ENCODE measurements around the gene AHCY. TPM values are rescaled to one million over a fixed set of nuclear protein-coding genes. Genes with fewer than 3 reads are reported as not detected.

The AHCY gene
- total RNA-seq, 1 experiment from 2014 or later = 265 TPM

DNA sequence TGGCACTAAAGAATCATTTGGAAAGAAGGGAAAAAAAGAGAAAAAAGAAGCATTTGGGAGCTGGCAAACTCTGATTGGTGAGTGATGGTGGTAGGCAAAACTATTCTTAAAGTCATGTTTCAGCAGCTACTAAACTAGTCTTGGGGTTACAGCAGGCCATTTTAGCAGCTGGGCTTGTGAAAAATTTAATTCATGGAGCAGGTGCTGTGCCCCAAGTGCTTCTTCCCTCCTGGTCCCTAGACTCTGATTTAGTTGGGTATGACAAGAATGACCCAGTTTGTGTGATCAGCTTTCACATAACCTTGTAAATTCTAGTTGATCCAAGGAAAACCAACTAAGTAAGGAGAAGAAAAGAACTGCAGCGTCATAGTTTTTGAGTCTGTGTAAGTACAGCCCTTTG is 63.0 kb downstream of the AHCY start:
- Histone ChIP-seq H3K4me2 (ENCODE audit: low read length) (no peak overlapping the region), H3K9me2 (replicated peaks; ENCODE audit: low read length) (no peaks in the 10 kb centered on the region), H4K20me1 (ENCODE audit: low read length) (no peaks in the 10 kb centered on the region), H3F3A (ENCODE audit: low read length, unreplicated experiment) (no peaks in the 10 kb centered on the region), H3K4me1 (ENCODE audit: insufficient read depth, low read length) (no peaks in the 10 kb centered on the region), H2AFZ (ENCODE audit: low read length) (no peak overlapping the region), H3K36me3 (ENCODE audit: low read depth, low read length) (no peaks in the 10 kb centered on the region), H3K4me3 (ENCODE audit: low read length) (no peak overlapping the region), H3K9ac (ENCODE audit: low read length) (no peak overlapping the region), H3K9me3 (ENCODE audit: low read length) (0 out of 2 replicates have a peak, but pooled peaks cover 3% of the 10 kb centered on the region), H3K27ac (ENCODE audit: low read length) (no peak overlapping the region), H3K27me3 (ENCODE audit: low read length) (0 out of 2 replicates have a peak, but pooled peaks cover 5% of the 10 kb centered on the region), H3K79me2 (ENCODE audit: low read length) (no peaks in the 10 kb centered on the region)
- intact Hi-C loops (cut with micrococcal nuclease) = no loop called here
- no peak for ATAC-seq
- no TSS peak for BruUV-seq (replicated peaks)
- DNase-seq = no peak
- CTCF ChIA-PET = no interaction called here
- TF ChIP-seq EZH2phosphoT487 (IDR thresholded peaks at IDR 0.05; ENCODE audit: borderline replicate concordance, low read length) (no peak), EZH2 (IDR thresholded peaks at IDR 0.05; ENCODE audit: low read length, unreplicated experiment) (no peak)
- TF ChIP-seq, protein P1, sequence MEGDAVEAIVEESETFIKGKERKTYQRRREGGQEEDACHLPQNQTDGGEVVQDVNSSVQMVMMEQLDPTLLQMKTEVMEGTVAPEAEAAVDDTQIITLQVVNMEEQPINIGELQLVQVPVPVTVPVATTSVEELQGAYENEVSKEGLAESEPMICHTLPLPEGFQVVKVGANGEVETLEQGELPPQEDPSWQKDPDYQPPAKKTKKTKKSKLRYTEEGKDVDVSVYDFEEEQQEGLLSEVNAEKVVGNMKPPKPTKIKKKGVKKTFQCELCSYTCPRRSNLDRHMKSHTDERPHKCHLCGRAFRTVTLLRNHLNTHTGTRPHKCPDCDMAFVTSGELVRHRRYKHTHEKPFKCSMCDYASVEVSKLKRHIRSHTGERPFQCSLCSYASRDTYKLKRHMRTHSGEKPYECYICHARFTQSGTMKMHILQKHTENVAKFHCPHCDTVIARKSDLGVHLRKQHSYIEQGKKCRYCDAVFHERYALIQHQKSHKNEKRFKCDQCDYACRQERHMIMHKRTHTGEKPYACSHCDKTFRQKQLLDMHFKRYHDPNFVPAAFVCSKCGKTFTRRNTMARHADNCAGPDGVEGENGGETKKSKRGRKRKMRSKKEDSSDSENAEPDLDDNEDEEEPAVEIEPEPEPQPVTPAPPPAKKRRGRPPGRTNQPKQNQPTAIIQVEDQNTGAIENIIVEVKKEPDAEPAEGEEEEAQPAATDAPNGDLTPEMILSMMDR (conservative IDR thresholded peaks at IDR 0.05; ENCODE audit: low read depth, low read length) = no peak
- POLR2A ChIA-PET (ENCODE audit: unreplicated experiment) = no interaction called here

DNA sequence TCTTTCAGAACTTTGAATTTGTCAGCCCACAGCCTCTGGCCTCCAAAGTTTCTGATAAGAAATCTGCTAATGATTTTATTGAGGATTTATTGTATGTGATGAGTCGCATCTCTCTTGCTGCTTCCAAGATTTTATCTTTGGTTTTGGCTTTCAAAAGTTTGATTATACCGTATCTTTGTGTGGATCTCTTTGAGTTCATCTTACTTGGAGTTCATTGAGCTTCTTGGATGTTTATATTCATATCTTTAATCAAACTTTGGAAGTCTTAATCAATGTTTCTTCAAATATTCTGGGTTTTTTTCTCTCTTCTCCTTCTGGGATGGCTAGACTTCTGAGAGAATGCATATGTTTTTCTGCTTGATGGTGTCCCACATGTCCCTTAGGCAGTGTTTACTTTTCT is 65.2 kb downstream of the AHCY start:
- CTCF ChIA-PET = no interaction called here
- Histone ChIP-seq H3K9me2 (replicated peaks; ENCODE audit: low read length) (no peaks in the 10 kb centered on the region), H3K79me2 (ENCODE audit: low read length) (no peaks in the 10 kb centered on the region), H2AFZ (ENCODE audit: low read length) (no peak overlapping the region), H3K27me3 (ENCODE audit: low read length) (0 out of 2 replicates have a peak, but pooled peaks cover 5% of the 10 kb centered on the region), H3K4me1 (ENCODE audit: insufficient read depth, low read length) (no peaks in the 10 kb centered on the region), H3K4me2 (ENCODE audit: low read length) (no peak overlapping the region), H3K9me3 (ENCODE audit: low read length) (0 out of 2 replicates have a peak, but pooled peaks cover 3% of the 10 kb centered on the region), H3F3A (ENCODE audit: low read length, unreplicated experiment) (no peaks in the 10 kb centered on the region), H3K4me3 (ENCODE audit: low read length) (no peak overlapping the region), H3K36me3 (ENCODE audit: low read depth, low read length) (no peaks in the 10 kb centered on the region), H3K9ac (ENCODE audit: low read length) (no peak overlapping the region), H3K27ac (ENCODE audit: low read length) (no peak overlapping the region), H4K20me1 (ENCODE audit: low read length) (no peaks in the 10 kb centered on the region)
- no peak for DNase-seq
- BruUV-seq (replicated peaks) = no TSS peak
- POLR2A ChIA-PET (ENCODE audit: unreplicated experiment) = no interaction called here
- intact Hi-C loops (cut with micrococcal nuclease) = no loop called here
- no peak for ATAC-seq
- TF ChIP-seq, protein P1 (conservative IDR thresholded peaks at IDR 0.05; ENCODE audit: low read depth, low read length) = no peak
- TF ChIP-seq EZH2 (IDR thresholded peaks at IDR 0.05; ENCODE audit: low read length, unreplicated experiment) (no peak), EZH2phosphoT487 (IDR thresholded peaks at IDR 0.05; ENCODE audit: borderline replicate concordance, low read length) (no peak)

DNA sequence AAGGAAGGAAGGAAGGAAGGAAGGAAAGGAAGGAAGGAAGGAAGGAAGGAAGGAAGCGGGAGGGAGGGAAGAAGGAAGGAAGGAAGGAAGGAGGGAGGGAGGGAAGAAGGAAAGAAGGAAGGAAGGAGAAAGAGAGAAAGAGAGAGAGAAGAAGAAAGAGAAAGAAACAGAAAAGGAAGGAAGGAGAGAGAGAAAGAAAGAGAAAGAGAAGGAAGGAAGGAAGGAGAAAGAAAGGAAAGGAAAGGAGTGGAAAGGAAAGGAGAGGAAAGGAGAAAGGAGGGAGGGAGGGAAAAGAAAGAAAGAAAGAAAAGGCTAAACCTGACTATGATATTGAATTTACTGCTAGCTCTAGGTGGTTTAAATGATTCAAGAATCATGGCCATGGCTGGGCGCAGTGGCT is 67.3 kb downstream of the AHCY start:
- H2AFZ ChIP-seq (ENCODE audit: low read length) = no peak overlapping the region
- ChIA-PET POLR2A (ENCODE audit: unreplicated experiment) (no interaction called here), CTCF (no interaction called here)
- H3K4me3 ChIP-seq (ENCODE audit: low read length) = no peak overlapping the region
- no peaks in the 10 kb centered on the region for H3K79me2 ChIP-seq (ENCODE audit: low read length)
- no peak for TF ChIP-seq EZH2 (IDR thresholded peaks at IDR 0.05; ENCODE audit: low read length, unreplicated experiment)
- TF ChIP-seq EZH2phosphoT487 (IDR thresholded peaks at IDR 0.05; ENCODE audit: borderline replicate concordance, low read length) = no peak
- TF ChIP-seq, protein P1 (conservative IDR thresholded peaks at IDR 0.05; ENCODE audit: low read depth, low read length) = no peak
- H3K9me2 ChIP-seq (replicated peaks; ENCODE audit: low read length) = no peaks in the 10 kb centered on the region
- ATAC-seq = no peak
- H4K20me1 ChIP-seq (ENCODE audit: low read length) = no peaks in the 10 kb centered on the region
- intact Hi-C loops (cut with micrococcal nuclease) = no loop called here
- no peaks in the 10 kb centered on the region for H3K4me1 ChIP-seq (ENCODE audit: insufficient read depth, low read length)
- no peak overlapping the region for H3K9ac ChIP-seq (ENCODE audit: low read length)
- no peak overlapping the region for H3K27ac ChIP-seq (ENCODE audit: low read length)
- H3F3A ChIP-seq (ENCODE audit: low read length, unreplicated experiment) = no peaks in the 10 kb centered on the region
- DNase-seq = no peak
- no peak overlapping the region for H3K4me2 ChIP-seq (ENCODE audit: low read length)
- H3K27me3 ChIP-seq (ENCODE audit: low read length) = 0 out of 2 replicates have a peak, but pooled peaks cover 5% of the 10 kb centered on the region
- no TSS peak for BruUV-seq (replicated peaks)
- H3K9me3 ChIP-seq (ENCODE audit: low read length) = 0 out of 2 replicates have a peak, but pooled peaks cover 3% of the 10 kb centered on the region
- no peaks in the 10 kb centered on the region for H3K36me3 ChIP-seq (ENCODE audit: low read depth, low read length)

All from PC-3 (cell line).